GM12891 (cell line): Measurements from ENCODE around the gene SLCO4A1.

Source experiments
- PAX5 ChIP-seq: IDR thresholded peaks from 2 replicates; pipeline ENCODE4 v1.6.1; 2011; ENCODE audit warnings: low read length, moderate library complexity, mild to moderate bottlenecking; ENCODE audit not compliant: insufficient read depth, severe bottlenecking
- POLR2A ChIP-seq: IDR thresholded peaks from 2 replicates; pipeline ENCODE4 v1.6.1; 2011; ENCODE audit warnings: low read depth, low read length, control low read depth
- POLR2AphosphoS5 ChIP-seq: IDR thresholded peaks from 2 replicates; pipeline ENCODE4 v1.6.1; 2011; ENCODE audit warnings: low read depth, low read length, control low read depth
- SPI1 ChIP-seq: IDR thresholded peaks from 2 replicates; pipeline ENCODE4 v1.6.1; 2011; ENCODE audit warnings: low read depth, low read length, control low read depth
- TAF1 ChIP-seq: IDR thresholded peaks from 2 replicates; pipeline ENCODE4 v1.6.1; 2011; ENCODE audit warnings: low read depth, low read length, control low read depth

DNA sequence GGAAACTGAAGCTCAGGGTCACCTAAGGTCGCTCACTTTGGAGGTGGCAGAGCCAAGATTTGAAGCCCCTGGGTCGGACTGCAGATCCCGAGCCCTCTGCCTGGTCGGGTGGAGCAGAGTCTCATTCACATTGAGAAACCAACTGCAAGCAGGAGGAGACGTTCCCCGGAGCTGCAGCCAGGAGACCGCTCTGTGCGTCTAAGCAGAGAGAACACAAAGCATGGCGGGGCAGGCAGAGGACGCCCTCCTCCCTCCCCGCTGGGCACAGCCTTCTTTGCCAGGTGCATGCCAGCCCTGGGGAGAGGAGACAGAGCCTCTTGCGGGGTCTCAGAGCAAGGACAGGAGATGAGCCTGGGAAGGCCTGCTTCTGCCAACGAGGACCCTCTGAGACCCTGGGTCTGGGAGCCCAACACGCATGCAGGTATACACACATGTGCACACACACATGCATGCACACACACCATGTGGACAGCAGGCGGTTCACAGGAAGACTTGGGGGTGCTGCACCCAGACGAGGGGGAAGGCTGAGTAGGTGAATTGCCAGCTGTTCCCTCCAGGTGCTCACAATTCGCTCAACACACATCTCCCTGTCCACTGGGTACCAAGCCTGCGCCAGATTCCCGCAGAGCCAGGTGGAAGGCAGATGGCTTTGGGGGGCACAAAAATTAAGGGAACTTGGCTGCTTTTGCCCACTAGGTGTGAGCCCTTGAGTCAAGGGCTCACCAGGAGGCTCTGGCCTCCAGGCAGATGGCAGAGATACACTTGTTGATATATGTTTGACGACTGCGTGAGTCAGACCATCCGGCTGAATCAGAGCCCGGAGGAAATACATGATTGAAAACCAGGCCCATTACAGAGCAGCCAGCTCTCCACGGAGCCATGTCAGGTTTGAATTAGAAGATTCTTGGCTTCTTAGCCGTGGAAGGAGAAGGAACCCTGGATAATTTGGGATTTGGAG, 60.9 kb downstream of the SLCO4A1 start:
- TF ChIP-seq POLR2AphosphoS5 (no peak), SPI1 (no peak), PAX5 (no peak), POLR2A (no peak), TAF1 (no peak)
